Urinary bladder (tissue), 4 donors: ENCODE data around the gene LHX2. TPM values are rescaled to one million over a fixed set of nuclear protein-coding genes. Genes with fewer than 3 reads are reported as not detected.

ENCODE experiments used
- DNase-seq: peaks from one replicate; pipeline ENCODE4 v3.0.0-alpha.2; 2015; ENCODE audit errors: extremely low spot score
- H3K27ac ChIP-seq: one replicate; pipeline ENCODE4 v1.5.1; 2013; ENCODE audit warnings: low read depth, mild to moderate bottlenecking, moderate library complexity
- H3K36me3 ChIP-seq: one replicate; pipeline ENCODE4 v1.6.1; 2013; ENCODE audit warnings: mild to moderate bottlenecking, moderate library complexity; ENCODE audit not compliant: insufficient read depth
- H3K4me1 ChIP-seq: one replicate; pipeline ENCODE4 v1.6.1; 2013; ENCODE audit warnings: mild to moderate bottlenecking, moderate library complexity; ENCODE audit not compliant: insufficient read depth
- H3K4me3 ChIP-seq: one replicate; pipeline ENCODE4 v1.5.1; 2013; ENCODE audit warnings: low read depth, low read length
- WGBS: extraction: QIAGEN DNeasy Blood & Tissue Kit; methylation state at CpG from one replicate; pipeline ENCODE4 v1.1.7; 2013; 5-methylcytosine and 5-hydroxymethylcytosine counted together
- polyA plus RNA-seq: library from polyadenylated mRNA; stranded (reverse); fragments of 200-250 nt; gene quantifications from one replicate; pipeline ENCODE4 v1.2.3, GENCODE V29; 2013
- total RNA-seq: library from RNA; depleted of rRNA; stranded (reverse); fragments of >200 nt; gene quantifications from one replicate; pipeline ENCODE4 v1.2.3, GENCODE V29; 2014
- donor health status: healthy with polysubstance abuse.
- donor health status: healthy.

Gene LHX2
- total and polyA plus RNA-seq, 2 donors, result not detected

- Histone ChIP-seq H3K27ac (no peak overlapping the region), H3K4me3 (no peak overlapping the region), H3K4me1 (peaks cover 2% of the 10 kb centered on the region), H3K36me3 (no peaks in the 10 kb centered on the region)
- DNase-seq, result no peak
- WGBS, result 7% methylated on average over 40 of the region's 40 CpGs
These were observed 2.0 kb downstream of the LHX2 start for GRCh38 chr9:124013309-124014210.

- Histone ChIP-seq H3K36me3 (no peaks in the 10 kb centered on the region), H3K4me3 (no peak overlapping the region), H3K4me1 (peaks cover 2% of the 10 kb centered on the region), H3K27ac (no peak overlapping the region)
- WGBS, result 16% methylated on average over 8 of the region's 8 CpGs
- DNase-seq, result no peak
These were observed 2.8 kb downstream of the LHX2 start for GRCh38 chr9:124014211-124014955.

GRCh38 chr9:124014956-124015660 lies 3.5 kb downstream of the LHX2 start:
- Histone ChIP-seq H3K27ac (no peak overlapping the region), H3K36me3 (no peaks in the 10 kb centered on the region), H3K4me3 (no peak overlapping the region), H3K4me1 (peaks cover 2% of the 10 kb centered on the region)
- no peak for DNase-seq
- 6% methylated on average over 57 of the region's 57 CpGs for WGBS

GRCh38 chr9:124015661-124016131 lies 4.1 kb downstream of the LHX2 start:
- WGBS, result 9% methylated on average over 26 of the region's 26 CpGs
- no peak overlapping the region for H3K27ac ChIP-seq
- DNase-seq, result no peak
- no peak overlapping the region for H3K4me3 ChIP-seq
- no peaks in the 10 kb centered on the region for H3K36me3 ChIP-seq
- peaks cover 2% of the 10 kb centered on the region for H3K4me1 ChIP-seq

GRCh38 chr9:124016175-124017050 lies 4.8 kb downstream of the LHX2 start:
- no peak overlapping the region for H3K4me3 ChIP-seq
- peaks cover 2% of the 10 kb centered on the region for H3K4me1 ChIP-seq
- no peak overlapping the region for H3K27ac ChIP-seq
- H3K36me3 ChIP-seq, result no peaks in the 10 kb centered on the region
- WGBS, result 6% methylated on average over 45 of the region's 45 CpGs
- DNase-seq, result no peak

- peaks cover 2% of the 10 kb centered on the region for H3K4me1 ChIP-seq
- no peak overlapping the region for H3K27ac ChIP-seq
- WGBS, result 3% methylated on average over 73 of the region's 73 CpGs
- peak overlapping the region; percentile 4 for H3K4me3 ChIP-seq
- no peaks in the 10 kb centered on the region for H3K36me3 ChIP-seq
- no peak for DNase-seq
These were observed 5.7 kb downstream of the LHX2 start for GRCh38 chr9:124017051-124017928.

GRCh38 chr9:124017929-124018729 lies 6.6 kb downstream of the LHX2 start:
- Histone ChIP-seq H3K36me3 (no peaks in the 10 kb centered on the region), H3K27ac (no peak overlapping the region), H3K4me3 (peak overlapping the region; percentile 4), H3K4me1 (peaks cover 2% of the 10 kb centered on the region)
- no peak for DNase-seq
- 4% methylated on average over 64 of the region's 64 CpGs for WGBS

GRCh38 chr9:124018730-124019697 lies 7.4 kb downstream of the LHX2 start:
- no peak overlapping the region for H3K4me3 ChIP-seq
- DNase-seq, result no peak
- H3K27ac ChIP-seq, result no peak overlapping the region
- no peaks in the 10 kb centered on the region for H3K36me3 ChIP-seq
- WGBS, result 4% methylated on average over 21 of the region's 21 CpGs
- H3K4me1 ChIP-seq, result peaks cover 2% of the 10 kb centered on the region

- no peak for DNase-seq
- 13% methylated on average over 15 of the region's 15 CpGs for WGBS
- Histone ChIP-seq H3K4me3 (no peak overlapping the region), H3K4me1 (peaks cover 2% of the 10 kb centered on the region), H3K36me3 (no peaks in the 10 kb centered on the region), H3K27ac (no peak overlapping the region)
These were observed 8.4 kb downstream of the LHX2 start for GRCh38 chr9:124019771-124020519.
